Fibroblast of pulmonary artery (primary cell): ENCODE data around the gene LIX1L.
"Not testable (repeated sequence)": the region's sequence is repeated elsewhere in the genome, so short reads cannot be mapped to it uniquely, and the experiment has no call there.

Source experiments
- DNase-seq: peaks from one replicate; pipeline ENCODE4 v3.0.0-alpha.2; 2010; ENCODE audit warnings: low read depth
- H3K4me3 ChIP-seq: replicated peaks from 2 replicates; pipeline ENCODE4 v1.5.1; 2011; ENCODE audit warnings: low read depth, mild to moderate bottlenecking, control low read depth, low read length, moderate library complexity
- CTCF ChIP-seq: IDR thresholded peaks from 2 replicates; pipeline ENCODE4 v1.5.1; 2011; ENCODE audit warnings: mild to moderate bottlenecking, control low read depth, low read length, inconsistent platforms; ENCODE audit errors: missing control alignments

The LIX1L gene

DNA sequence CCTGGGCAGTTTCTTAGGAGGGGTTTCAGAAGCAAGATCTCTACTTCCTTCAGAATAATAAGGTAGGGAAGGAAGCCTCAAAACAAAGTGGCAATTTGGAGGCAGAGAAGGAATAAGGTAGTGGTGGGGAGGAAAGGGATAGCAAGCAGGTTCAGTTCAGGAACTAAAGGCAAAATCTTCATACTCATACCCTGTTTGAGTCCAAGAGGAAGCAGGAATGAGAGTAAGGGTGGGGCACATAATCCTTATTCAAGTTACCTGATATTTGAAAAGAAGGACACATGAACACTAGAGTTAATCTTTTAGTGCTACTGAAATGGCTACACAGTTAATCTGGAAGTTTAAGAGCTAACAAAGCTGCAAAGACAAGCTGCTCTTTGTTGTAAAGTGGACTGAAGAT is 22.1 kb downstream of the LIX1L start:
- no peak for DNase-seq
- no peak for TF ChIP-seq CTCF
- H3K4me3 ChIP-seq = no peak overlapping the region

- not testable (repeated sequence) for DNase-seq, H3K4me3 ChIP-seq
Measured at GRCh38 chr1:145932522-145933009, 25.3 kb downstream of the LIX1L start.

GRCh38 chr1:145927916-145928643 is 29.7 kb downstream of the LIX1L start:
- DNase-seq = no peak
- peak overlapping the region; percentile 65 for H3K4me3 ChIP-seq
- TF ChIP-seq CTCF = no peak

DNA sequence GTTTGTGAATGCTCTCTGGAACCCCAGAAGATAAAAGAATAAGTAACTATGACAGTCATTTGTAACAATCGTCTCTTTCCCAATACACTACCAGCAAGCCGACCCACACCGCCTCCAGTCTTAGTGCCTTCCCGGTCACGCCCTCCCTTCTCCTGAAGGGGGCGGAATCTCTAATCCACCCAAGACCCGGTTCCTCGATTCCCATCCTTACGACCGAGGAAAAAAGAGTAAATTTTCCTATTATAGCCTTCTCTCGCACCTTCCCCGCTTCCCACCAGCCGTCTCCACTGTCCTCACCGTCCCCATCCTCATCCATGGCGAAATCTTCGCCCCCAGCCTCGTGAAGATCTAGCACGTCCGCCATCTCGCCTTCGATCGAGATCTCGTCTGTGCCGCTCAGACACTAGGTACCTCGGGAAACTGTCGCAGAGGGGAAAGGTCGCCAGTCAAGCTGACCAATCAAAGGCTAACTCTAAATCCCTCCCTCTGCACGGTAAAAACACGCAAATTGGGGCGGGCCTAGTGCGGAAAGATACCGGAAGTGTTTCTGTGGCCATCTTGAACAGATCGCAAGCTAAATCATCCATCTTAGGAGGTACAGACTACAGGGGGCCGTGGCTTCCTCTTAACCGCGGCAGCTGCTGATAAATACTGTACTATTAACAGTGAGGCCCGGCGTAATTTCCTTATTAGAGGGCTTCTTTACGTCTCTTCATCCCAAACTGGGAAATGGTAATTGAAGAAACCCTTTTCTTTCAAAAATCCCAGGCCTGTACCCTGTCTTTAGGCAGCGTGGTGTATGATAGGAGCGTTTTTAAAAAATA is 30.5 kb downstream of the LIX1L start, which contains the start of gene RBM8A:
TSS of gene RBM8A (minus strand) at position 422 of the 824 bp plus-strand sequence. CDS start at position 364, 58 bp downstream.
- TF ChIP-seq CTCF = peak; percentile 60
- H3K4me3 ChIP-seq = peak within 1 kb of the TSS; percentile 65
- DNase-seq = peak; percentile 99

DNA sequence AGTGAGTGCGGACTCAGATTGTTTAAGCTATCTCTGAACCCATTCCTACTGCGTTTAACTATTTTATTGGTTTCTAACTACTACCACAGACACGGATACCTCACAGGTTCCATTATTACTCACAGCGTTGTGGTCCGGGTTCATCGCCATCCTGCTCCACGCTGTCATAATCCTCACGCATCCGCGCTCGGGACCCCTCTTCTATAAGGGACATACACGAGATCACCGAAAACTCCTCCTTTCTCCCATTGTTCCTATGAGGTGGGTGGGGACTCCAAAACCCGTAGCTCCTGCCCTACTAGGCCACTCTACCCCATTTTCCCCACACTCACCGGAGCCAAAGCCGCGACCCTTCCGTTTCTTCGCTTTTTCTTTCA is 31.1 kb downstream of the LIX1L start:
- H3K4me3 ChIP-seq = peak overlapping the region; percentile 65
- DNase-seq = no peak
- no peak for TF ChIP-seq CTCF

DNA sequence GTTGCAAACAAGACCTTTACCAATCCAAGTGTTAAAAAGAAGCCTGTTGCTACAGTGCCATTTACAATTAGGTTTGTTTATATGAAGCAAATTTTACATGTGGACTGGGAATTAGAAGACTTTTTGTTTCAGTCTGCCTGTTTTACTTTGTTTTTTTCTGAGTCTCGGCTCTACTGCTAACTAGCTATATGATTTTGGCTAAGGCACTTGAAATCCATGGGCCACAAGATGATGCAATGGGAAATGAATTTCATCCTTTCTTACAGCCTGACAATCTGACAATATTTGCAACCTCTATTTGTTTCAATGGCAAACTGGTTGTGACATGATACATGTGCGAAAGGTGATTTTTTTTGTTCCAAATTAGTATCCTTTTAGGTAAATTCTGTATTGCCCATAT is 35.6 kb downstream of the LIX1L start:
- peak; percentile 61 for DNase-seq
- no peak for TF ChIP-seq CTCF
- no peak overlapping the region for H3K4me3 ChIP-seq

- not testable (repeated sequence) for H3K4me3 ChIP-seq, DNase-seq
Measured at GRCh38 chr1:145920297-145920696, 37.5 kb downstream of the LIX1L start.
